HG02943 (cell line): ENCODE results near the gene INF2.

Source experiments
- ATAC-seq: cut with Tn5 transposase; IDR thresholded peaks from one replicate; pipeline ENCODE4 v1.9.1; 2021; ENCODE audit warnings: mild to moderate bottlenecking, low read depth, moderate library complexity; ENCODE audit not compliant: unreplicated experiment

The INF2 gene

DNA sequence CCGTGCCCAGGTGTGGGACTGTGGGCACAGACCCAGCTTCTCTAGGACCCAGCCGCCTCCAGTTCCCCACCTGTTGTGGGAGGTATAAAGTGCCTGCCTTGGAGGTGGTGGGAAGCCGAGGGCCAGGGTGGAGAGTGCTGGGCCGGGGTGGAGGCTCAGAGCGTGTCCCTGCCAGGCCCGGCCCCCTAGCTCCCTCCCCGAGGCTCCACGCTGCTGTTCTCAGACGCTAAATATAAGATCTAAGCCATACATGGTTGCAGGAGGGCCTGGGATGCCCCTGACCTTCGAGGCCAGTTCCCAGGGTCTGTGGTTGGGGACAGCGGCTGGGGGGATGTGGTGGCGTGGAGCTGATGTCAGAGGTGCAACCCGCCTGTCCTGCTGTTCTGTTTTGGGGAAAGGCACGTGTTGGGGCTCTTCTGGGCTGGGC lies 10.8 kb downstream of the INF2 start:
- ATAC-seq, result no peak

GRCh38 chr14:104700747-104701217 lies 11.4 kb downstream of the INF2 start:
- no peak for ATAC-seq

- ATAC-seq, result no peak
Measured at GRCh38 chr14:104701383-104702076, 12.1 kb downstream of the INF2 start.

DNA sequence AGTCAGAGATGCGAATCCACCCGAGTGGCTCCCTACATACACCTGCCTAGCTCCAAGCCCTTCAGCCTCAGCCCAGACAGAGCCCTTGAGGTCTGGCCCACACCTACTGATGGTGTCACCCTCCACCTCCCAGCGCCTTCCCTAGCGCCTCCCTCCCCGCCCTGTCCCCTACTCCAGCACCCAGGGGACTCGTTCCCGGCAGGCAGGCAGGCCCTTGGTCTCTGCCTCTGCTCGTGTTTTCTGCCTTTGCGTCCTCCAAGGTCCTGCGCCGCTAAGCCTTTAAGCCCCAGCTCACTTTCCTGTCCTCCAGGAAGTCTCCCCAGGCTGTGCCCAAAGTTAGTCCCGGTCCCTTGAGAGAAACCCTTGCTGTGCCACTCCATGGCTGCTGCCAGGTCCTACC lies 12.7 kb downstream of the INF2 start:
- ATAC-seq, result no peak

- ATAC-seq, result no peak
Measured at GRCh38 chr14:104702673-104703072, 13.3 kb downstream of the INF2 start.

DNA sequence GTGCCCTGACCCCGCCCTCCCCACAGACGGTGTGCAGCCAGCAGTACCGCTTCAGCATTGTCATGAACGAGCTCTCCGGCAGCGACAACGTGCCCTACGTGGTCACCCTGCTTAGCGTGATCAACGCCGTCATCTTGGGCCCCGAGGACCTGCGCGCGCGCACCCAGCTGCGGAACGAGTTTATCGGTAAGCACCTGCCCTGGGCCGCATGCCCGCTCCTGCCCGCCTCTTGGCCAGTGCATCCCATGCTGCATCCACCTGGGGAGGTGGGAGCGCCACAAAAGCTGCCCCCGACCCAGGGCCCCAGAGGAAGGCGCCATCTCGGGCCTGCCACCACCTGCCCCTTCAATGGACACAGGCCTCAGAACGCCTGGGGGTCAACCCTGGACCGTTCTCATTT lies 13.9 kb downstream of the INF2 start:
- no peak for ATAC-seq

DNA sequence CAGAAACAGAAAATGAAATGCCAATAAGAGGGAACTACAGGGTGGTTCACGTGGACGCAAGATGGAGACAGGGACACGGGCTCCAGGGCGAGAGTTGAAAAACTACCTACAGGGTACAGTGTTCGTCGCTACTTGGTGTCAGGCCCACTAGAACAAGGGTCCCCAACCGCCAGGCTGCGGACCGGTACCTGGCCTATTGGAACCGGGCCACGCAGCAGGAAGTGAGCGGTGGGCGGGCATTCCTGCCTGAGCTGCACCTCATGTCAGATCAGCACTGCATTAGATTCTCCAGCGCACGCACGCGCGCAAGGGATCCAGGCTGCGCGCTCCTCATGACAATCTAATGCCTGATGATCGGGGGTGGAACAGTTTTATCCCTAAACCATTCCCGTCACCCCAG lies 14.8 kb downstream of the INF2 start:
- no peak for ATAC-seq

GRCh38 chr14:104705340-104706047 lies 16.1 kb downstream of the INF2 start:
- ATAC-seq, result no peak

- ATAC-seq, result no peak
Measured at GRCh38 chr14:104706733-104707607, 17.6 kb downstream of the INF2 start.

- no peak for ATAC-seq
Measured at GRCh38 chr14:104707608-104708595, 18.5 kb downstream of the INF2 start.

DNA sequence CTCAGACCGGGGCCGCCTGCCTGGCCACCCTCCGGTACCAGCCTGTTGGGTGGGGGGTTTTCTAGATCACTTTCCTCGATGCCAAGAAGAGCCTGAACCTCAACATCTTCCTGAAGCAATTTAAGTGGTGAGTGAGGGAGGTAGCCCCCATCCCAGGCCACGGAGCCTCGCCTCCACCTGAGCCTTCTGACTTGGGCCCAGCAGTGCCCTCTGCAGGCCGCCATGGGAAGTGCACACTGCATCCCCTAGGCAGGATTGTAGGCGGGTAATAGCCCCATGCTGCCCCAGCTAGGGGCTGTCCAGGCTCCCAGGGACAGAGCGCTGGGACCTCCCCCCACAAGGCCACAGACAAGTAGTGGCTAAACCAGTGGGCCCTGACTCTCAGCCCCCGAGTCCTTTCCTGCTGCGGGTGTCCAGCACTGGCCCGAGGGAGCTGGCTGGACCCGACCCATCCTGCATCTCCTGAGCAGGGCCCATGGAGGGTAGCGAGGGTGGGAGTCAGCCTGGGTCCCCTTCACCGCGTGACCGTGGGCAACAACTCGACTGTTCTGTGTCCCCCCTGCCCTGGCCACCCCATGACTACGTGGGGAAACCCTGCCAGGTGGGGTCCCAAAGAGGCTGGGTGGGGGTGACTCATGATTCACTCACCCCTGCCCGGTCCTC lies 19.3 kb downstream of the INF2 start:
- ATAC-seq, result no peak

DNA sequence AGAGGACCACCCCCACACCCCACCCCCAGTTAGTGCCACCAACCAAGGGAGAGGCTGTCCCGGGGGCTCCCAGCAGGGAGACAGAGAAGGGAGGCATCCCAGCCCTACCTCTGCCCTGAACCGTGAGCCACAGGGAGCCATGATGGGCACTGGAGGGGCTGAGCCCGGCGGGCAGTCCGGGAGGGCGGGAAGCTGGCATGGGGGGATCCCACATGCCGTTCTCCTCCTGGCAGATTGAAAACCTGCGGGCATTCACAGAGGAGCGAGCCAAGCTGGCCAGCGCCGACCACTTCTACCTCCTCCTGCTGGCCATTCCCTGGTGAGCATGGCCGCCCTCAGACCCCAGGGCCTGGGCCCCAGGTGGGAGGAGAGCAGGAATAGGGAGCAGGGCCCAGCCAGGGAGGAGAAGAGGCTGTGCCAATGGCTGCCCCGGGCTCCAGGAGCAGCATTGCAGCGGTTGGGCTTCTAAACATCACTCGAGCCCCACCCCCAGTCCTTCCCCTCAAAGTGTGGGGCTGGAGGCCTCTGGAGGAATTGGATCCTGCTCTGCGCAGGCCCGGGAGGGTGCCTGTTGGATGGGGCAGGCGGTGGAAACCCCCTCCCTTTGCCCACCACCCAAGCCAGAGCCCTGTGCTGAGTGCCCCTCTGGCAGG lies 20.1 kb downstream of the INF2 start:
- ATAC-seq, result no peak

DNA sequence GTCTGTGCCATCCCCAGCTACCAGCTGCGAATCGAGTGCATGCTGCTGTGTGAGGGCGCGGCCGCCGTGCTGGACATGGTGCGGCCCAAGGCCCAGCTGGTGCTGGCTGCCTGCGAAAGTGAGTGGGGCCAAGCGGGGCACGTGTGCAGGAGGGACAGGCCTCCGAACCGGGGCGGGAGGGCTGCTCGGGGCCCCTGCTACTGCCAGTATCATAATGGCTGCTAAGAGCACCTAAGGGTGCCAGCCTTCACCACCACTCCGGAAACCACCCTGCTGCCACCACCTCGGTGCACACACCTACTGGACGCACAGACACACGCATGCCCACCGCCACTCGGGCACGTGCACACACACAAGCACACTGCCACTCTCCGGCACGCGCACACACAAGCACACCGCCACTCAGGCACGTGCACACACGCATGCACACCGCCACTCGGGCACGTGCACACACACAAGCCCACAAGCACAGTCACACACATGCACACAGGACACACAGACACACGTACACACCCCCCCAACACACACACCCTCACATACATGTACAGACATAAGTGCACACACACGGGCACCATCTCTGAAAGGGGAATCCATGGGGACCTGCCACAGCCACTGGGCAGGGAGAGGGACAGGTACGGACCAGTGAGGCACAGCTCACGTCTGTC lies 20.8 kb downstream of the INF2 start:
- ATAC-seq, result no peak

DNA sequence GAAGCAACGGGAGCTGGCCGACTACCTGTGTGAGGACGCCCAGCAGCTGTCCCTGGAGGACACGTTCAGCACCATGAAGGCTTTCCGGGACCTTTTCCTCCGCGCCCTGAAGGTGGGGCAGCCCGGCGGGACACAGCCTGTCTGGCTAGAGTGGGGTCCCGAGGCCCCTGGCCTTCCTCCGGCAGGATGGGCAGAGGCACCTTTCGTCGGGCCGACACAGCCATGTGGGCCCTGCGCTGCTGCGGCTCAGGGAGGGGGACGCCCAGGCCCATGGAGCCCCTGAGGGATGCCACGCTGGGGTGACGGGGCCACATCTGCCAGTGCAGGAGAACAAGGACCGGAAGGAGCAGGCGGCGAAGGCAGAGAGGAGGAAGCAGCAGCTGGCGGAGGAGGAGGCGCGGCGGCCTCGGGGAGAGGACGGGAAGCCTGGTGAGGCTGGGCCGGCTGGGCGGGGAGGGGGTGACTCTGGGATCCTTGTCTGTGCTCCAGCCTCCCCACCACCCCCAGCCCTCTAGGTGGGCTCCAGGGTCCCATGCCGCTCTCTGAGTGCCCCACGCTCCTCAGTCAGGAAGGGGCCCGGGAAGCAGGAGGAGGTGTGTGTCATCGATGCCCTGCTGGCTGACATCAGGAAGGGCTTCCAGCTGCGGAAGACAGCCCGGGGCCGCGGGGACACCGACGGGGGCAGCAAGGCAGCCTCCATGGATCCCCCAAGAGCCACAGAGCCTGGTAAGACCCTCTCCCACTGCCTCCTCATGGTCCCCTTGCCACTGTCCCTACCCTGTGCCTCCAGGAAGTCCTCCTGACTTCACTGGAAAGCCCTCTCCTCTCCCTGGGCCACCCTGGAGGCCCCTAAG lies 23.7 kb downstream of the INF2 start:
- ATAC-seq, result no peak

DNA sequence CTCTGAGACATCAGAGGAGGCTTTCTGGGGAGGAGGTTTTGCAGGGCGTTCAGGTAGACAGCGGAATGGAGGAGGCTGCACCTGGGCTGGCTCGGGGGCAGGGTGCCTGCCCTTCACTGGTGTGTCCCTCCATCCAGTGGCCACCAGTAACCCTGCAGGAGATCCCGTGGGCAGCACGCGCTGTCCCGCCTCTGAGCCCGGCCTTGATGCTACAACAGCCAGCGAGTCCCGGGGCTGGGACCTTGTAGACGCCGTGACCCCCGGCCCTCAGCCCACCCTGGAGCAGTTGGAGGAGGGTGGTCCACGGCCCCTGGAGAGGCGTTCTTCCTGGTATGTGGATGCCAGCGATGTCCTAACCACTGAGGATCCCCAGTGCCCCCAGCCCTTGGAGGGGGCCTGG lies 24.6 kb downstream of the INF2 start:
- no peak for ATAC-seq

DNA sequence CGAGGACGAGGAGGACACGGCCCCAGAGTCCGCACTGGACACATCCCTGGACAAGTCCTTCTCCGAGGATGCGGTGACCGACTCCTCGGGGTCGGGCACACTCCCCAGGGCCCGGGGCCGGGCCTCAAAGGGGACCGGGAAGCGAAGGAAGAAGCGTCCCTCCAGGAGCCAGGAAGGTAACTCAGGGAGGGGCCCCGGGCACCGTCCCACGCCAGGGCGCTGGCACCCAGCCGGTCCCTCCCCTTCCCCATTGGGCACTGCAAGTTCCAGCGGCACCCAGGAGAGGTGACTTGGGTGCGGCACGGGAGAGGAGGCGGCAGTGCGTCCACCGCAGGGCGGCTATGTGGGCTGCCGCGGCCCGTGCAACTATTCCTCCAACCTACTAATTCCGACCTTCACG lies 25.3 kb downstream of the INF2 start:
- ATAC-seq, result no peak

- ATAC-seq, result no peak
Measured at GRCh38 chr14:104715416-104715815, 26.0 kb downstream of the INF2 start.

- ATAC-seq, result no peak
Measured at GRCh38 chr14:104715871-104716270, 26.5 kb downstream of the INF2 start.
